Endothelial cell of umbilical vein (primary cell): ENCODE measurements around the gene C16orf78. TPM values are rescaled to one million over a fixed set of nuclear protein-coding genes. Genes with fewer than 3 reads are reported as not detected.

Experiments
- BruUV-seq: library from RNA; stranded (reverse); fragments of 400-500 nt; replicated peaks from 2 replicates; lab custom pipeline; 2021; lab: Mats Ljungman, UMichigan
- CTCF ChIA-PET: fragments of 300-600, 350-600 bp; sonication (Branson Sonifier 250); formaldehyde crosslinking; loops from one replicate; lab custom pipeline; 2021; ENCODE audit warnings: antibody characterized with exemption, inconsistent platforms; lab: Charles Lee
- POLR2A ChIA-PET: fragments of 300-600, 350-600 bp; sonication (Branson Sonifier 250); formaldehyde crosslinking; loops from one replicate; lab custom pipeline; 2021; ENCODE audit warnings: antibody characterized with exemption, inconsistent platforms; lab: Charles Lee
- DNase-seq: peaks from one replicate; pipeline ENCODE4 v3.0.0-alpha.2; 2011; ENCODE audit warnings: low read depth, low spot score
- FAIRE-seq: peaks from 2 replicates; lab custom pipeline; 2011; peaks lifted over from hg19 to GRCh38; lab: Jason Lieb, UNC
- H2AFZ ChIP-seq: 2 replicates; pipeline ENCODE4 v1.6.0; 2012; ENCODE audit warnings: low read depth, low read length, control low read depth, inconsistent platforms
- H3K27ac ChIP-seq: 2 replicates; pipeline ENCODE4 v1.5.1; 2011; ENCODE audit warnings: low read depth, mild to moderate bottlenecking, control low read depth, low read length, moderate library complexity; ENCODE audit not compliant: insufficient read depth
- H3K27me3 ChIP-seq, 2 experiments: 2 replicates each; pipeline versions ENCODE4 v1.6.0 to v1.6.1; 2011; ENCODE audit warnings: low read length in 2 of 2, mixed read lengths in 1 of 2; ENCODE audit not compliant: control insufficient read depth in 2 of 2, insufficient read depth in 2 of 2
- H3K36me3 ChIP-seq, 2 experiments: 2 replicates in 1 of 2; 3 replicates in 1 of 2; pipeline ENCODE4 v1.5.1; 2011; ENCODE audit warnings: low read length in 2 of 2, mild to moderate bottlenecking in 1 of 2, moderate library complexity in 1 of 2; ENCODE audit not compliant: control insufficient read depth in 2 of 2, insufficient read depth in 2 of 2; ENCODE audit errors: extremely low read depth in 1 of 2
- H3K4me1 ChIP-seq: 3 replicates; pipeline ENCODE4 v1.5.1; 2011; ENCODE audit warnings: mild to moderate bottlenecking, low read length; ENCODE audit not compliant: control insufficient read depth, insufficient read depth; ENCODE audit errors: extremely low read depth
- H3K4me2 ChIP-seq: 2 replicates; pipeline ENCODE4 v1.6.1; 2011; ENCODE audit warnings: low read length, control low read depth, mixed read lengths; ENCODE audit not compliant: insufficient read depth
- H3K4me3 ChIP-seq, 3 experiments: fragments of 200-600 bp in 1 of 3; sonication (generic), shearing (Covaris generic) in 1 of 3; replicated peaks in 1 of 3; 2 replicates each; pipeline ENCODE4 v1.5.1; 2011 to 2016; ENCODE audit warnings: control low read depth in 3 of 3, low read length in 3 of 3, mild to moderate bottlenecking in 2 of 3, inconsistent platforms in 1 of 3, low read depth in 1 of 3, moderate library complexity in 1 of 3; ENCODE audit not compliant: insufficient read depth in 1 of 3
- H3K79me2 ChIP-seq: 2 replicates; pipeline ENCODE4 v1.6.0; 2012; ENCODE audit warnings: low read length, inconsistent platforms; ENCODE audit not compliant: control insufficient read depth, insufficient read depth
- H3K9ac ChIP-seq: replicated peaks from 2 replicates; pipeline ENCODE3; 2011; ENCODE audit warnings: low read length, control low read depth; ENCODE audit not compliant: insufficient read depth; ENCODE audit errors: extremely low read depth
- H3K9me1 ChIP-seq: replicated peaks from 3 replicates; pipeline ENCODE4 v1.6.0; 2011; ENCODE audit warnings: mild to moderate bottlenecking, low read length; ENCODE audit not compliant: control insufficient read depth, insufficient read depth; ENCODE audit errors: extremely low read depth
- H3K9me3 ChIP-seq: replicated peaks from 2 replicates; pipeline ENCODE4 v1.5.1; 2012; ENCODE audit warnings: low read length, inconsistent platforms; ENCODE audit not compliant: control insufficient read depth, insufficient read depth
- H4K20me1 ChIP-seq: replicated peaks from 2 replicates; pipeline ENCODE3; 2011; ENCODE audit warnings: mild to moderate bottlenecking, low read length; ENCODE audit not compliant: control insufficient read depth, insufficient read depth; ENCODE audit errors: extremely low read depth
- CTCF ChIP-seq, 2 donors: IDR thresholded peaks; 1 replicate in 1 of 2; 2 replicates in 1 of 2; pipeline ENCODE4 v1.5.1; 2011; ENCODE audit warnings: low read length in 2 of 2, mild to moderate bottlenecking in 2 of 2, moderate library complexity in 2 of 2, control low read depth in 1 of 2, inconsistent platforms in 1 of 2, low read depth in 1 of 2; ENCODE audit not compliant: insufficient read depth in 1 of 2; ENCODE audit errors: extremely low read depth in 1 of 2
- EZH2 ChIP-seq: IDR thresholded peaks from 2 replicates; pipeline ENCODE4 v1.6.1; 2012; ENCODE audit warnings: borderline replicate concordance, low read depth, mild to moderate bottlenecking, moderate library complexity, low read length, inconsistent platforms; ENCODE audit not compliant: severe bottlenecking
- FOS ChIP-seq: IDR thresholded peaks from 2 replicates; pipeline ENCODE4 v1.6.1; 2011; ENCODE audit warnings: mild to moderate bottlenecking, low read length, moderate library complexity, borderline replicate concordance; ENCODE audit not compliant: insufficient read depth
- GATA2 ChIP-seq: IDR thresholded peaks from 2 replicates; pipeline ENCODE4 v1.7.0; 2011; ENCODE audit warnings: low read depth, mild to moderate bottlenecking, moderate library complexity, mixed read lengths, low read length; ENCODE audit not compliant: insufficient read length, insufficient read depth
- JUN ChIP-seq: IDR thresholded peaks from 2 replicates; pipeline ENCODE4 v1.6.1; 2011; ENCODE audit warnings: borderline replicate concordance, low read depth; ENCODE audit not compliant: insufficient read length, insufficient read depth
- MYC ChIP-seq: IDR thresholded peaks from one replicate; pipeline ENCODE4 v1.6.1; 2011; ENCODE audit warnings: mild to moderate bottlenecking, low read depth, low read length
- POLR2A ChIP-seq: IDR thresholded peaks from 2 replicates; pipeline ENCODE4 v1.6.1; 2012; ENCODE audit warnings: low read depth, mild to moderate bottlenecking, control low read depth, low read length
- POLR2AphosphoS5 ChIP-seq: IDR thresholded peaks from 2 replicates; pipeline ENCODE4 v1.6.1; 2012; ENCODE audit warnings: low read depth, mild to moderate bottlenecking, control low read depth, low read length, moderate library complexity; ENCODE audit not compliant: insufficient read depth
- dilution Hi-C: fragments of 300-500 bp; cut with MboI; formaldehyde crosslinking; loops from one replicate; pipeline ENCODE4 v1.15.0; 2019; ENCODE audit warnings: low sequenced_read_pairs; ENCODE audit not compliant: extremely low pct_ligation_motif_present
- intact Hi-C: fragments of 100-400 bp; cut with micrococcal nuclease; formaldehyde crosslinking; loops from one replicate; pipeline ENCODE4 v1.10.0; 2022
- polyA plus RNA-seq, 4 experiments: library from polyadenylated mRNA; depleted of rRNA in 3 of 4; stranded (reverse) in 3 of 4; unstranded in 1 of 4; fragments of >200 nt; gene quantifications; 2 replicates each; pipeline versions ENCODE4 v1.2.1 to v1.2.3, GENCODE V29; 2011 to 2012; ENCODE audit warnings: missing spikeins in 1 of 4
- total RNA-seq: library from RNA; stranded (reverse); gene quantifications from 2 replicates; pipeline ENCODE4 v1.2.3, GENCODE V29; 2021
- TF ChIP-seq, protein P1 (sequence below): IDR thresholded peaks from 2 replicates; pipeline ENCODE4 v1.6.1; 2011; ENCODE audit not compliant: insufficient read depth, insufficient read length

C16orf78 gene
- total and polyA plus RNA-seq, 2 donors (not counting 3 experiments of a cell fraction or from before 2014, with no cell fraction given): not detected

- H3K9me1 ChIP-seq: no peaks in the 10 kb centered on the region
- H3K4me2 ChIP-seq: no peak overlapping the region
- BruUV-seq: no TSS peak
- ChIA-PET CTCF (interaction anchor here (1.7 kb wide), 1 partner anchor 666 kb away, joined by 30 read pairs; no protein-coding TSS in a partner anchor), POLR2A (no interaction called here)
- no peaks in the 10 kb centered on the region for H3K9me3 ChIP-seq
- no peak overlapping the region for H3K27ac ChIP-seq
- H3K27me3 ChIP-seq: no peaks in the 10 kb centered on the region
- no peaks in the 10 kb centered on the region for H4K20me1 ChIP-seq
- no peaks in the 10 kb centered on the region for H3K4me1 ChIP-seq
- no peaks in the 10 kb centered on the region for H3K36me3 ChIP-seq
- DNase-seq: no peak
- TF ChIP-seq JUN (no peak), GATA2 (no peak), POLR2A (no peak), CTCF (IDR thresholded peaks at IDR 0.05; ENCODE audit: extremely low read depth in 1 of 2, insufficient read depth in 1 of 2, low read depth in 1 of 2, low read length in 2 of 2) (peak; percentile 9 to 33), MYC (no peak)
- TF ChIP-seq, protein P1, sequence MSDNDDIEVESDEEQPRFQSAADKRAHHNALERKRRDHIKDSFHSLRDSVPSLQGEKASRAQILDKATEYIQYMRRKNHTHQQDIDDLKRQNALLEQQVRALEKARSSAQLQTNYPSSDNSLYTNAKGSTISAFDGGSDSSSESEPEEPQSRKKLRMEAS: no peak
- H2AFZ ChIP-seq: no peak overlapping the region
- FAIRE-seq: no peak
- no peak overlapping the region for H3K4me3 ChIP-seq
- no peaks in the 10 kb centered on the region for H3K79me2 ChIP-seq
- H3K9ac ChIP-seq: no peak overlapping the region
- intact Hi-C loops: no loop called here
- dilution Hi-C loops: no loop called here
Measured at GRCh38 chr16:49352892-49353291, 20.7 kb upstream of the C16orf78 start.

- no peaks in the 10 kb centered on the region for H3K9me1 ChIP-seq
- H3K79me2 ChIP-seq: no peaks in the 10 kb centered on the region
- no peak overlapping the region for H3K27ac ChIP-seq
- no peak overlapping the region for H3K4me3 ChIP-seq
- H3K4me2 ChIP-seq: no peak overlapping the region
- H3K27me3 ChIP-seq: no peaks in the 10 kb centered on the region
- FAIRE-seq (no peak), DNase-seq (no peak)
- ChIA-PET CTCF (interaction anchor here (1.5 kb wide), 1 partner anchor 667 kb away, joined by 3 read pairs; no protein-coding TSS in a partner anchor), POLR2A (no interaction called here)
- no peaks in the 10 kb centered on the region for H4K20me1 ChIP-seq
- no peaks in the 10 kb centered on the region for H3K36me3 ChIP-seq
- no TSS peak for BruUV-seq
- no peaks in the 10 kb centered on the region for H3K4me1 ChIP-seq
- H2AFZ ChIP-seq: no peak overlapping the region
- dilution Hi-C loops: no loop called here
- H3K9ac ChIP-seq: no peak overlapping the region
- TF ChIP-seq POLR2A (no peak), JUN (no peak), FOS (no peak), POLR2AphosphoS5 (no peak), MYC (no peak), CTCF (IDR thresholded peaks at IDR 0.05; ENCODE audit: extremely low read depth in 1 of 2, insufficient read depth in 1 of 2, low read depth in 1 of 2, low read length in 2 of 2) (no peak), GATA2 (no peak), EZH2 (no peak)
- TF ChIP-seq, protein P1: no peak
- intact Hi-C loops: no loop called here
- H3K9me3 ChIP-seq: no peaks in the 10 kb centered on the region
Measured at GRCh38 chr16:49353680-49354079, 19.9 kb upstream of the C16orf78 start.
